Nephron (organoid): ENCODE measurements around the gene C10orf71.

ENCODE experiments used
- H3K27ac Mint-ChIP-seq, 3 experiments: 2 replicates each; pipeline ENCODE4 v1.8.0; 2020; ENCODE audit warnings: mixed read lengths in 3 of 3, mild to moderate bottlenecking in 2 of 3, moderate library complexity in 1 of 3
- H3K27me3 Mint-ChIP-seq: 2 replicates; pipeline ENCODE4 v1.8.0; 2021; ENCODE audit warnings: low read depth, mild to moderate bottlenecking, moderate library complexity, mixed read lengths
- H3K36me3 Mint-ChIP-seq: 2 replicates; pipeline ENCODE4 v1.8.0; 2020; ENCODE audit warnings: low read depth, mixed read lengths
- H3K4me1 Mint-ChIP-seq: 2 replicates; pipeline ENCODE4 v1.8.0; 2020; ENCODE audit warnings: mixed read lengths
- H3K4me3 Mint-ChIP-seq, 3 experiments: 2 replicates each; pipeline ENCODE4 v1.8.0; 2020; ENCODE audit warnings: mild to moderate bottlenecking in 3 of 3, mixed read lengths in 3 of 3, moderate library complexity in 2 of 3
- H3K9me3 Mint-ChIP-seq: 2 replicates; pipeline ENCODE4 v1.8.0; 2020; ENCODE audit warnings: mixed read lengths
- CTCF ChIP-seq, 3 experiments: fragments of 200-600 bp; sonication (generic); IDR thresholded peaks; one replicate each; pipeline ENCODE4 v1.5.0; 2021; ENCODE audit warnings: antibody characterized with exemption in 3 of 3; ENCODE audit not compliant: unreplicated experiment in 3 of 3

C10orf71 gene

GRCh38 chr10:49255883-49256282, 43.1 kb upstream of the C10orf71 start:
- no peaks in the 10 kb centered on the region for H3K4me1 Mint-ChIP-seq
- no peaks in the 10 kb centered on the region for H3K27me3 Mint-ChIP-seq
- H3K27ac Mint-ChIP-seq: no peak overlapping the region
- H3K36me3 Mint-ChIP-seq: peaks cover 3% of the 10 kb centered on the region
- no peak overlapping the region for H3K4me3 Mint-ChIP-seq
- no peak for TF ChIP-seq CTCF (IDR thresholded peaks at IDR 0.05; ENCODE audit: unreplicated experiment in 3 of 3)
- peaks cover 4% of the 10 kb centered on the region for H3K9me3 Mint-ChIP-seq

GRCh38 chr10:49257154-49257553, 41.8 kb upstream of the C10orf71 start:
- Mint-ChIP-seq H3K36me3 (peaks cover 3% of the 10 kb centered on the region), H3K4me3 (no peak overlapping the region), H3K4me1 (no peaks in the 10 kb centered on the region), H3K27ac (no peak overlapping the region), H3K9me3 (peaks cover 4% of the 10 kb centered on the region), H3K27me3 (no peaks in the 10 kb centered on the region)
- TF ChIP-seq CTCF (IDR thresholded peaks at IDR 0.05; ENCODE audit: unreplicated experiment in 3 of 3): no peak

GRCh38 chr10:49257626-49258349, 41.2 kb upstream of the C10orf71 start:
- no peak overlapping the region for H3K4me3 Mint-ChIP-seq
- no peaks in the 10 kb centered on the region for H3K36me3 Mint-ChIP-seq
- no peaks in the 10 kb centered on the region for H3K4me1 Mint-ChIP-seq
- no peak for TF ChIP-seq CTCF (IDR thresholded peaks at IDR 0.05; ENCODE audit: unreplicated experiment in 3 of 3)
- H3K27ac Mint-ChIP-seq: no peak overlapping the region
- H3K27me3 Mint-ChIP-seq: no peaks in the 10 kb centered on the region
- peaks cover 2% of the 10 kb centered on the region for H3K9me3 Mint-ChIP-seq

- Mint-ChIP-seq H3K36me3 (no peaks in the 10 kb centered on the region), H3K9me3 (peaks cover 3% of the 10 kb centered on the region), H3K4me3 (no peak overlapping the region), H3K4me1 (no peaks in the 10 kb centered on the region), H3K27ac (no peak overlapping the region), H3K27me3 (no peaks in the 10 kb centered on the region)
- TF ChIP-seq CTCF (IDR thresholded peaks at IDR 0.05; ENCODE audit: unreplicated experiment in 3 of 3): no peak
These were observed 40.7 kb upstream of the C10orf71 start for GRCh38 chr10:49258350-49258683.

- H3K9me3 Mint-ChIP-seq: peaks cover 18% of the 10 kb centered on the region
- H3K27ac Mint-ChIP-seq: no peak overlapping the region
- no peaks in the 10 kb centered on the region for H3K36me3 Mint-ChIP-seq
- peaks cover 6% of the 10 kb centered on the region for H3K27me3 Mint-ChIP-seq
- no peak for TF ChIP-seq CTCF (IDR thresholded peaks at IDR 0.05; ENCODE audit: unreplicated experiment in 3 of 3)
- no peak overlapping the region for H3K4me3 Mint-ChIP-seq
- H3K4me1 Mint-ChIP-seq: no peaks in the 10 kb centered on the region
These were observed 38.2 kb upstream of the C10orf71 start for GRCh38 chr10:49260644-49261296.

- Mint-ChIP-seq H3K27me3 (peaks cover 6% of the 10 kb centered on the region), H3K36me3 (no peaks in the 10 kb centered on the region), H3K4me3 (no peak overlapping the region), H3K27ac (no peak overlapping the region), H3K4me1 (no peaks in the 10 kb centered on the region), H3K9me3 (peaks cover 33% of the 10 kb centered on the region)
- no peak for TF ChIP-seq CTCF (IDR thresholded peaks at IDR 0.05; ENCODE audit: unreplicated experiment in 3 of 3)
These were observed 35.4 kb upstream of the C10orf71 start for GRCh38 chr10:49263591-49263990.
